SK-N-SH treated with all-trans-retinoic acid at 6 μM for 48 hours (cell line): Measurements from ENCODE around the gene SHB.

Source experiments
- ARNTL ChIP-seq: fragments of 450-650 bp; formaldehyde crosslinking; IDR thresholded peaks from 2 replicates; pipeline ENCODE4 v1.5.0; 2020; ENCODE audit warnings: low read depth, mild to moderate bottlenecking, moderate library complexity, borderline replicate concordance
- ESRRG ChIP-seq: fragments of 250-450 bp; sonication (Bioruptor Pico); IDR thresholded peaks from 2 replicates; pipeline ENCODE4 v1.6.1; 2021; ENCODE audit warnings: mild to moderate bottlenecking
- GLIS3 ChIP-seq: fragments of 250-450 bp; sonication (Bioruptor Pico); IDR thresholded peaks from 2 replicates; pipeline ENCODE4 v1.5.0; 2020; ENCODE audit warnings: mild to moderate bottlenecking, moderate library complexity
- OSR1 ChIP-seq: fragments of 250-450 bp; sonication (Bioruptor Pico); IDR thresholded peaks from 2 replicates; pipeline ENCODE4 v1.8.0; 2022; ENCODE audit warnings: moderate library complexity, mild to moderate bottlenecking, inconsistent platforms
- PPARA ChIP-seq: fragments of 250-450 bp; sonication (Bioruptor Pico); IDR thresholded peaks from 2 replicates; pipeline ENCODE4 v1.5.0; 2020; ENCODE audit warnings: mild to moderate bottlenecking, borderline replicate concordance
- TCF4 ChIP-seq: fragments of 250-450 bp; sonication (Bioruptor Pico); IDR thresholded peaks from 2 replicates; pipeline ENCODE4 v1.8.0; 2021; ENCODE audit warnings: mild to moderate bottlenecking, moderate library complexity, borderline replicate concordance
- TOX ChIP-seq: fragments of 250-450 bp; sonication (Bioruptor Pico); IDR thresholded peaks from 2 replicates; pipeline ENCODE4 v1.8.0; 2021; ENCODE audit warnings: mild to moderate bottlenecking, moderate library complexity, borderline replicate concordance
- ZFP3 ChIP-seq: fragments of 250-450 bp; sonication (Bioruptor Pico); IDR thresholded peaks from 2 replicates; pipeline ENCODE4 v1.5.0; 2020; ENCODE audit warnings: mild to moderate bottlenecking, moderate library complexity
- ZFP30 ChIP-seq: fragments of 450-650 bp; formaldehyde crosslinking; IDR thresholded peaks from 2 replicates; pipeline ENCODE4 v1.5.0; 2022; ENCODE audit warnings: mild to moderate bottlenecking, moderate library complexity
- ZNF565 ChIP-seq: fragments of 450-650 bp; formaldehyde crosslinking; conservative IDR thresholded peaks from 2 replicates; pipeline ENCODE4 v1.5.0; 2020; ENCODE audit warnings: low read depth, mild to moderate bottlenecking, moderate library complexity
- ZNF8 ChIP-seq: fragments of 450-650 bp; formaldehyde crosslinking; IDR thresholded peaks from 2 replicates; pipeline ENCODE4 v1.5.0; 2020; ENCODE audit warnings: mild to moderate bottlenecking, moderate library complexity
- TF ChIP-seq, protein P1 (sequence below): fragments of 250-450 bp; sonication (Bioruptor Pico); IDR thresholded peaks from 2 replicates; pipeline ENCODE4 v1.5.1; 2020; ENCODE audit warnings: low read depth, mild to moderate bottlenecking, moderate library complexity
- TF ChIP-seq, protein P2 (sequence below): fragments of 250-450 bp; sonication (Bioruptor Pico); IDR thresholded peaks from 2 replicates; pipeline ENCODE4 v1.8.0; 2020; ENCODE audit warnings: mild to moderate bottlenecking, moderate library complexity, borderline replicate concordance

DNA sequence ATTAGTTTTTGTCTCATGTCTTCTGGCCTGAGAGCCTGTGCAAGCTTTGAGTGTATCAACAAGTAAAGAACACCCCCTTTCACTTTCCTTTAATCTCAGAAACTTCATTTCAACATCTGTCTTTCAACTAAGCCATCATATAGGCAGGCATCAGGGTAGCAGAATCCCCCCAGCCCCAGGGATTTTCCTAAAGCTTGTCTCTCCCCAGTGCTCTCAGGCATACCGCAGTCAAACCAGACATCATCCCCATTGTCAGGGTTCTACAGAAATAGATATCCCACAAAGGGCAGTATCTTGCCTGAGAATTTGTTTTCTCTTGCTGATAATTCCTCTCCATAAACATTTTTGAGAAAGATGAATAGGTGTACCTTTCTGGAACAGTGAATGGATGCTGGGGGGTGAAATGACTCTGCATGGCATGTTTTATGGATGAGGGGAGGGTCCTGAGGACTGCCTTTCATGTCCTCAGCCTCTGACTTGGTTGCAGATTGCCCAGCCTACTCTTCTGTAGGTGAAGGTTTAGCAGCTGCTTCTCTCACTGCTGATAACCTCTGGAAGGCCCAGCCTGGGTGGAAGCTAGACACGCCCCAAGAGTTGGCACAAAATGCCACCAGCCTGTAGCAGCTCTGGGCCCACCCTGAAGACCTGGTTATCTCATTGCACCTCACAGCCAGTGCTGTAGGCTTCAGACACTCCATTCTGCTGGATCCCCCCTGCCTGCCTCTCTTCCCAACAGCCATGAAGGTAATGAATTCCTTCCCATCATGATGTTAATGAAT is 20.5 kb upstream of the SHB start:
- TF ChIP-seq, protein P1, sequence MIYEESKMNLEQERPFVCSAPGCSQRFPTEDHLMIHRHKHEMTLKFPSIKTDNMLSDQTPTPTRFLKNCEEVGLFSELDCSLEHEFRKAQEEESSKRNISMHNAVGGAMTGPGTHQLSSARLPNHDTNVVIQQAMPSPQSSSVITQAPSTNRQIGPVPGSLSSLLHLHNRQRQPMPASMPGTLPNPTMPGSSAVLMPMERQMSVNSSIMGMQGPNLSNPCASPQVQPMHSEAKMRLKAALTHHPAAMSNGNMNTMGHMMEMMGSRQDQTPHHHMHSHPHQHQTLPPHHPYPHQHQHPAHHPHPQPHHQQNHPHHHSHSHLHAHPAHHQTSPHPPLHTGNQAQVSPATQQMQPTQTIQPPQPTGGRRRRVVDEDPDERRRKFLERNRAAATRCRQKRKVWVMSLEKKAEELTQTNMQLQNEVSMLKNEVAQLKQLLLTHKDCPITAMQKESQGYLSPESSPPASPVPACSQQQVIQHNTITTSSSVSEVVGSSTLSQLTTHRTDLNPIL (CRISPR knock-in tag), result no peak
- TF ChIP-seq ZFP30 (no peak), TCF4 (CRISPR knock-in tag) (no peak), ESRRG (no peak), ARNTL (CRISPR knock-in tag) (no peak), PPARA (CRISPR knock-in tag) (no peak), OSR1 (CRISPR knock-in tag) (no peak), ZNF565 (no peak), ZNF8 (no peak), ZFP3 (CRISPR knock-in tag) (no peak), TOX (CRISPR knock-in tag) (no peak), GLIS3 (CRISPR knock-in tag) (no peak)
- TF ChIP-seq, protein P2, sequence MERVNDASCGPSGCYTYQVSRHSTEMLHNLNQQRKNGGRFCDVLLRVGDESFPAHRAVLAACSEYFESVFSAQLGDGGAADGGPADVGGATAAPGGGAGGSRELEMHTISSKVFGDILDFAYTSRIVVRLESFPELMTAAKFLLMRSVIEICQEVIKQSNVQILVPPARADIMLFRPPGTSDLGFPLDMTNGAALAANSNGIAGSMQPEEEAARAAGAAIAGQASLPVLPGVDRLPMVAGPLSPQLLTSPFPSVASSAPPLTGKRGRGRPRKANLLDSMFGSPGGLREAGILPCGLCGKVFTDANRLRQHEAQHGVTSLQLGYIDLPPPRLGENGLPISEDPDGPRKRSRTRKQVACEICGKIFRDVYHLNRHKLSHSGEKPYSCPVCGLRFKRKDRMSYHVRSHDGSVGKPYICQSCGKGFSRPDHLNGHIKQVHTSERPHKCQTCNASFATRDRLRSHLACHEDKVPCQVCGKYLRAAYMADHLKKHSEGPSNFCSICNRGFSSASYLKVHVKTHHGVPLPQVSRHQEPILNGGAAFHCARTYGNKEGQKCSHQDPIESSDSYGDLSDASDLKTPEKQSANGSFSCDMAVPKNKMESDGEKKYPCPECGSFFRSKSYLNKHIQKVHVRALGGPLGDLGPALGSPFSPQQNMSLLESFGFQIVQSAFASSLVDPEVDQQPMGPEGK, result no peak
